GM18526 (cell line): Measurements from ENCODE around the gene HOMER2.

ENCODE experiments used
- POLR2A ChIP-seq: IDR thresholded peaks from 3 replicates; pipeline ENCODE4 v1.6.1; 2011; ENCODE audit not compliant: insufficient read length; ENCODE audit errors: extremely low read depth

The HOMER2 gene

GRCh38 chr15:82952158-82953081 is at the start of gene HOMER2:
Gene HOMER2, minus strand, starts transcription at chr15:82952720. Its CDS starts 185 bp downstream, at chr15:82952535.
- TF ChIP-seq POLR2A = no peak

- TF ChIP-seq POLR2A = no peak
Measured at GRCh38 chr15:82999905-83000671, 47.6 kb upstream of the HOMER2 start.

GRCh38 chr15:82999426-82999825 is 46.9 kb upstream of the HOMER2 start:
- TF ChIP-seq POLR2A = no peak

- TF ChIP-seq POLR2A = no peak
Measured at GRCh38 chr15:82995938-82996337, 43.4 kb upstream of the HOMER2 start.

- no peak for TF ChIP-seq POLR2A
Measured at GRCh38 chr15:82995076-82995475, 42.6 kb upstream of the HOMER2 start.

GRCh38 chr15:82993144-82993543 is 40.6 kb upstream of the HOMER2 start:
- no peak for TF ChIP-seq POLR2A

GRCh38 chr15:82992436-82992998 is 40.0 kb upstream of the HOMER2 start:
- no peak for TF ChIP-seq POLR2A

GRCh38 chr15:82986442-82986780 is 33.9 kb upstream of the HOMER2 start:
- no peak for TF ChIP-seq POLR2A

GRCh38 chr15:82985688-82986441 is 33.3 kb upstream of the HOMER2 start, which contains the start of gene RAMAC:
Gene RAMAC, plus strand, starts transcription at chr15:82986210. Its CDS starts 2,809 bp downstream, at chr15:82989019.
- TF ChIP-seq POLR2A = peak; percentile 70

GRCh38 chr15:82980981-82981380 is 28.5 kb upstream of the HOMER2 start:
- no peak for TF ChIP-seq POLR2A

GRCh38 chr15:82979726-82980125 is 27.2 kb upstream of the HOMER2 start:
- TF ChIP-seq POLR2A = no peak

GRCh38 chr15:82978438-82978837 is 25.9 kb upstream of the HOMER2 start:
- no peak for TF ChIP-seq POLR2A

- no peak for TF ChIP-seq POLR2A
Measured at GRCh38 chr15:82977076-82977475, 24.6 kb upstream of the HOMER2 start.

GRCh38 chr15:82972990-82973389 is 20.5 kb upstream of the HOMER2 start:
- no peak for TF ChIP-seq POLR2A

- TF ChIP-seq POLR2A = no peak
Measured at GRCh38 chr15:82971218-82971984, 18.9 kb upstream of the HOMER2 start.

- no peak for TF ChIP-seq POLR2A
Measured at GRCh38 chr15:82970696-82971095, 18.2 kb upstream of the HOMER2 start.
